NCI-H2171 treated with DMSO at 0.1 percent for 48 hours (cell line): ENCODE results near the gene PNRC1.
"Not testable (repeated sequence)": the region's sequence is repeated elsewhere in the genome, so short reads cannot be mapped to it uniquely, and the experiment has no call there.

Experiments
- DNase-seq: peaks from one replicate; lab custom pipeline; 2025; lab: John Stamatoyannopoulos, UW

PNRC1 gene

GRCh38 chr6:89059227-89059626 is 21.3 kb upstream of the PNRC1 start:
- no peak for DNase-seq

GRCh38 chr6:89063881-89064280 is 16.7 kb upstream of the PNRC1 start:
- DNase-seq, result no peak

GRCh38 chr6:89064931-89065330 is 15.6 kb upstream of the PNRC1 start:
- DNase-seq, result not testable (repeated sequence)

- DNase-seq, result not testable (repeated sequence)
Measured at GRCh38 chr6:89066121-89066520, 14.4 kb upstream of the PNRC1 start.

GRCh38 chr6:89066940-89067646 is 13.5 kb upstream of the PNRC1 start:
- no peak for DNase-seq

GRCh38 chr6:89067796-89068195 is 12.8 kb upstream of the PNRC1 start:
- DNase-seq, result no peak

GRCh38 chr6:89068695-89069094 is 11.9 kb upstream of the PNRC1 start:
- DNase-seq, result no peak

GRCh38 chr6:89069536-89070163 is 10.9 kb upstream of the PNRC1 start:
- DNase-seq, result no peak

- no peak for DNase-seq
Measured at GRCh38 chr6:89071036-89071435, 9.5 kb upstream of the PNRC1 start.

- no peak for DNase-seq
Measured at GRCh38 chr6:89073014-89073620, 7.4 kb upstream of the PNRC1 start.

GRCh38 chr6:89073840-89074239 is 6.7 kb upstream of the PNRC1 start:
- no peak for DNase-seq

- DNase-seq, result peak; percentile 64
Measured at GRCh38 chr6:89079511-89080234, 878 bp upstream of the PNRC1 start.

GRCh38 chr6:89081129-89081422 is 525 bp downstream of the PNRC1 start:
- DNase-seq, result no peak

- DNase-seq, result peak; percentile 96
Measured at GRCh38 chr6:89081423-89082322, 1.1 kb downstream of the PNRC1 start.

- no peak for DNase-seq
Measured at GRCh38 chr6:89082486-89082891, 1.9 kb downstream of the PNRC1 start.

GRCh38 chr6:89084542-89084941 is 4.0 kb downstream of the PNRC1 start:
- DNase-seq, result no peak

- DNase-seq, result no peak
Measured at GRCh38 chr6:89084954-89085353, 4.4 kb downstream of the PNRC1 start.

- DNase-seq, result no peak
Measured at GRCh38 chr6:89085409-89086205, 5.1 kb downstream of the PNRC1 start.

GRCh38 chr6:89087881-89088280 is 7.3 kb downstream of the PNRC1 start:
- no peak for DNase-seq

- DNase-seq, result no peak
Measured at GRCh38 chr6:89098461-89098860, 17.9 kb downstream of the PNRC1 start.

GRCh38 chr6:89100114-89100513 is 19.6 kb downstream of the PNRC1 start:
- DNase-seq, result no peak
